H1 (cell line): ENCODE results near the gene ZFR. TPM values are rescaled to one million over a fixed set of nuclear protein-coding genes. Genes with fewer than 3 reads are reported as not detected.

Source experiments
- HDAC6 ChIP-seq: IDR thresholded peaks from one replicate; pipeline ENCODE4 v1.7.1; 2012; ENCODE audit warnings: low read depth, mild to moderate bottlenecking, inconsistent platforms, low read length, moderate library complexity
- KDM4A ChIP-seq: IDR thresholded peaks from one replicate; pipeline ENCODE4 v1.7.1; 2012; ENCODE audit warnings: low read depth, mild to moderate bottlenecking, moderate library complexity, low read length, inconsistent platforms; ENCODE audit not compliant: severe bottlenecking
- NANOG ChIP-seq: IDR thresholded peaks from 2 replicates; pipeline ENCODE4 v1.6.1; 2011; ENCODE audit warnings: low read length, low read depth, mild to moderate bottlenecking, inconsistent platforms; ENCODE audit not compliant: insufficient read depth, poor library complexity, severe bottlenecking
- polyA plus RNA-seq, 7 experiments: library from polyadenylated mRNA; depleted of rRNA in 3 of 7; stranded (reverse) in 5 of 7; unstranded in 2 of 7; fragments of >200 nt in 5 of 7; fragments of 200-250 nt in 2 of 7; gene quantifications; 1 replicate in 5 of 7; 2 replicates in 1 of 7; 4 replicates in 1 of 7; pipeline versions ENCODE4 v1.2.1 to v1.2.3, GENCODE V29; 2011 to 2013; ENCODE audit warnings: missing spikeins in 2 of 7, mixed read lengths in 2 of 7
- total RNA-seq: library from RNA; stranded (reverse); fragmentation: NEBNext Ultra II Directional; extraction: Animal tissue kit (Norgen Biotek cat#: 25700); gene quantifications from 2 replicates; pipeline ENCODE4 v1.2.1, GENCODE V29; 2021

Gene ZFR
- total and polyA plus RNA-seq, 2 of the 8 experiments (the other 6 are each of a cell fraction or from before 2014, with no cell fraction given): 68.8 to 92.7 TPM

DNA sequence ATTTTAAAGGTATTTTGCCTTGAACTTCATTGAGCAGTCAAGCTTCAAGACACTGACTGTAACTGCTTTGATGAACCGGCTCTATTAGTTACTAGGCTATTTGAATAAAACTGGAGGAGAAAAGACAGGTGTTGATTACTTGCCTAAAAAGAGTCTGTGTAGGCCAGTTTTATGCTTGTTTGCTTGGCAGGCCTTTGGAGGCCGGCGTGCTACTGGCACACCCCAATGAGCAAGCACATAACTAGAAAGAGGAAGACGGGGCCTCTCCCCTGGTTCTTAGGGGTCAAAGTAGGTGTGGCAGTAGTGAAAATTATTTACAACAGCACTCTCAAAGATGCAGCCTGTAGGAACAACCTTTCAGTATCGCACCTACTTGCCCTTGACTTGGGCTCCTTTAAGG, 2.1 kb upstream of the ZFR start (continued):
- TF ChIP-seq KDM4A (no peak), NANOG (no peak), HDAC6 (no peak)
